ENCODE data around the gene IGF2BP2. TPM values are rescaled to one million over a fixed set of nuclear protein-coding genes. Genes with fewer than 3 reads are reported as not detected.

IGF2BP2 gene
- total RNA-seq, 1 experiment from 2014 or later, result 135 TPM

GRCh38 chr3:185807445-185808068 is 17.3 kb downstream of the IGF2BP2 start:
- ATAC-seq, result peak; percentile 80
- RAD21 ChIA-PET (ENCODE audit: low non-redundant PET in 1 of 2, low total read pairs in 2 of 2, uncharacterized antibody in 2 of 2, unreplicated experiment in 2 of 2), result no interaction called here
- H3K4me1 ChIP-seq (ENCODE audit: control insufficient read depth in 1 of 2, insufficient read depth in 2 of 2, low read length in 2 of 2), result peaks cover 7 to 41% of the 10 kb centered on the region in 2 experiments
- peaks cover 100% of the 10 kb centered on the region for H3K79me2 ChIP-seq (ENCODE audit: insufficient read depth, low read length)
- CTCF ChIA-PET, result no interaction called here
- H3K9me3 ChIP-seq (ENCODE audit: control insufficient read depth in 1 of 2, insufficient read depth in 1 of 2, low read depth in 1 of 2, low read length in 2 of 2), result no peaks in the 10 kb centered on the region
- H3K9ac ChIP-seq (ENCODE audit: low read length), result no peak overlapping the region
- H3K27ac ChIP-seq (ENCODE audit: low read depth, low read length), result no peak overlapping the region
- H3K36me3 ChIP-seq (ENCODE audit: control insufficient read depth in 1 of 2, insufficient read depth in 2 of 2, low read length in 2 of 2), result no peaks in the 10 kb centered on the region
- H3K4me3 ChIP-seq (replicated peaks in 1 of 2; ENCODE audit: low read depth in 1 of 2, low read length in 2 of 2), result no peak overlapping the region
- peaks cover 13% of the 10 kb centered on the region; the same call in 1 of the 2 replicates for H4K20me1 ChIP-seq (ENCODE audit: insufficient read depth)
- DNase-seq (ENCODE audit: low read depth, low spot score), result peak; percentile 79
- no peak overlapping the region for H2AFZ ChIP-seq (ENCODE audit: low read depth, low read length, poor library complexity, severe bottlenecking)
- BruUV-seq (replicated peaks), result no TSS peak
- no peak overlapping the region for H3K4me2 ChIP-seq (ENCODE audit: low read length)
- POLR2A ChIA-PET, result interaction anchor here (1.0 to 1.3 kb wide), 2 partner anchors 10 to 14 kb away, joined by 5 to 7 read pairs; no protein-coding TSS in a partner anchor
- intact Hi-C loops (cut with micrococcal nuclease), result no loop called here
- no peaks in the 10 kb centered on the region for H3K27me3 ChIP-seq (ENCODE audit: insufficient read depth, low read length)
- no peaks in the 10 kb centered on the region for H3K9me2 ChIP-seq (ENCODE audit: insufficient read depth)
- no peak for TF ChIP-seq SRF (IDR thresholded peaks at IDR 0.05; ENCODE audit: low read depth)
- no peak for TF ChIP-seq CTCF (IDR thresholded peaks at IDR 0.05 in 2 of 3, conservative IDR thresholded peaks at IDR 0.05 in 1 of 3; ENCODE audit: borderline replicate concordance in 1 of 3, insufficient read depth in 1 of 3, low read depth in 2 of 3, low read length in 2 of 3)
- TF ChIP-seq EGR1 (IDR thresholded peaks at IDR 0.05; ENCODE audit: low read depth), result no peak
- TF ChIP-seq RAD21 (IDR thresholded peaks at IDR 0.05; ENCODE audit: low read depth), result no peak
- TF ChIP-seq ZFX (IDR thresholded peaks at IDR 0.05), result no peak
- no peak for TF ChIP-seq EZH2phosphoT487 (IDR thresholded peaks at IDR 0.05; ENCODE audit: borderline replicate concordance)
- no peak for TF ChIP-seq POLR2A (IDR thresholded peaks at IDR 0.05; ENCODE audit: borderline replicate concordance, extremely low read depth, insufficient read depth, insufficient read length)
- peak; percentile 71 for TF ChIP-seq FOSL1 (IDR thresholded peaks at IDR 0.05; ENCODE audit: low read depth)
- peak; percentile 61 for TF ChIP-seq YY1 (IDR thresholded peaks at IDR 0.05; ENCODE audit: extremely low read depth, insufficient replicate concordance, low read depth, low read length)
- peak; percentile 40; the same call in 1 of the 2 replicates for TF ChIP-seq POLR2AphosphoS5 (IDR thresholded peaks at IDR 0.05; ENCODE audit: low read depth, low read length)
- TF ChIP-seq CBX3 (IDR thresholded peaks at IDR 0.05; ENCODE audit: low read depth), result peak; percentile 98
- no peak for TF ChIP-seq EZH2 (IDR thresholded peaks at IDR 0.05)
- TF ChIP-seq CEBPB (IDR thresholded peaks at IDR 0.05; ENCODE audit: low read depth), result peak; percentile 46; the same call in 1 of the 2 replicates
- TF ChIP-seq MAX (IDR thresholded peaks at IDR 0.05), result peak; percentile 71
- 0 out of 2 replicates have a peak, but pooled peaks have one; percentile 10 for TF ChIP-seq ATF3 (IDR thresholded peaks at IDR 0.05)
- peak; percentile 80 for TF ChIP-seq JUND (IDR thresholded peaks at IDR 0.05)
- TF ChIP-seq SIN3A (IDR thresholded peaks at IDR 0.05; ENCODE audit: low read depth), result peak; percentile 72; the same call in 1 of the 2 replicates
- no peak for TF ChIP-seq REST (IDR thresholded peaks at IDR 0.05; ENCODE audit: low read depth)
- TF ChIP-seq TCF7L2 (IDR thresholded peaks at IDR 0.05; ENCODE audit: borderline replicate concordance, extremely low read depth, insufficient read depth, insufficient read length), result no peak
- no peak for TF ChIP-seq ZBTB33 (IDR thresholded peaks at IDR 0.05; ENCODE audit: extremely low read depth, insufficient replicate concordance, low read length)

Data from HCT116 (cell line).